ENCODE results near the gene UBE2S. TPM values are rescaled to one million over a fixed set of nuclear protein-coding genes. Genes with fewer than 3 reads are reported as not detected.
A peak's percentile ranks its signal among the peaks of the same experiment; 100 is the strongest.

UBE2S gene
- polyA plus RNA-seq, 3 donors = 16.1 to 40.9 (median 21.9) TPM

GRCh38 chr19:55441692-55442321 is 34.2 kb upstream of the UBE2S start:
- Histone ChIP-seq H3K9ac (ENCODE audit: insufficient read depth, low read length, poor library complexity, severe bottlenecking) (no peak overlapping the region), H3K4me3 (replicated peaks in 1 of 3; ENCODE audit: low read depth in 2 of 3, low read length in 3 of 3) (peak overlapping the region in 1 of 3 experiments; percentile 32), H3K4me2 (replicated peaks; ENCODE audit: extremely low read depth, low read length, poor library complexity, severe bottlenecking) (peak overlapping the region; percentile 44), H2AFZ (ENCODE audit: insufficient read depth, low read depth, low read length, poor library complexity, severe bottlenecking) (no peak overlapping the region), H3K27ac (ENCODE audit: low read depth in 1 of 2, low read length in 2 of 2) (no peak overlapping the region), H4K20me1 (ENCODE audit: insufficient read depth, low read length) (no peaks in the 10 kb centered on the region), H3K27me3 (ENCODE audit: control insufficient read depth in 2 of 2, insufficient read depth in 2 of 2, low read length in 2 of 2) (peaks cover 26 to 70% of the 10 kb centered on the region in 2 donors), H3K79me2 (ENCODE audit: insufficient read depth, low read length) (no peaks in the 10 kb centered on the region), H3K4me1 (ENCODE audit: control insufficient read depth in 1 of 2, insufficient read depth in 2 of 2, low read length in 2 of 2) (peaks cover 21 to 24% of the 10 kb centered on the region in 2 donors), H3K9me3 (replicated peaks in 1 of 2; ENCODE audit: control insufficient read depth in 1 of 2, insufficient read depth in 1 of 2, low read length in 2 of 2) (peaks cover 0 to 22% of the 10 kb centered on the region in 2 donors), H3K36me3 (replicated peaks in 1 of 2; ENCODE audit: control insufficient read depth in 1 of 2, insufficient read depth in 2 of 2, low read length in 2 of 2) (no peaks in the 10 kb centered on the region)
- Mint-ChIP-seq H3K27me3 (ENCODE audit: low read depth in 3 of 3) (peaks cover 44 to 83% (median 60%) of the 10 kb centered on the region in 3 donors), H3K9me3 (peaks cover 0 to 38% (median 13%) of the 10 kb centered on the region in 7 donors), H3K36me3 (peaks cover 5 to 12% of the 10 kb centered on the region in 2 donors), H3K27ac (no peak overlapping the region), H3K4me1 (peaks cover 21% of the 10 kb centered on the region), H3K4me3 (peak overlapping the region in 1 of 2 donors; percentile 92)
- intact Hi-C loops (cut with micrococcal nuclease) = no loop called here
- whole genome bisulfite sequencing (ENCODE audit: insufficient coverage) = 2% methylated on average over 33 of the region's 39 CpGs
- TF ChIP-seq, protein P1, sequence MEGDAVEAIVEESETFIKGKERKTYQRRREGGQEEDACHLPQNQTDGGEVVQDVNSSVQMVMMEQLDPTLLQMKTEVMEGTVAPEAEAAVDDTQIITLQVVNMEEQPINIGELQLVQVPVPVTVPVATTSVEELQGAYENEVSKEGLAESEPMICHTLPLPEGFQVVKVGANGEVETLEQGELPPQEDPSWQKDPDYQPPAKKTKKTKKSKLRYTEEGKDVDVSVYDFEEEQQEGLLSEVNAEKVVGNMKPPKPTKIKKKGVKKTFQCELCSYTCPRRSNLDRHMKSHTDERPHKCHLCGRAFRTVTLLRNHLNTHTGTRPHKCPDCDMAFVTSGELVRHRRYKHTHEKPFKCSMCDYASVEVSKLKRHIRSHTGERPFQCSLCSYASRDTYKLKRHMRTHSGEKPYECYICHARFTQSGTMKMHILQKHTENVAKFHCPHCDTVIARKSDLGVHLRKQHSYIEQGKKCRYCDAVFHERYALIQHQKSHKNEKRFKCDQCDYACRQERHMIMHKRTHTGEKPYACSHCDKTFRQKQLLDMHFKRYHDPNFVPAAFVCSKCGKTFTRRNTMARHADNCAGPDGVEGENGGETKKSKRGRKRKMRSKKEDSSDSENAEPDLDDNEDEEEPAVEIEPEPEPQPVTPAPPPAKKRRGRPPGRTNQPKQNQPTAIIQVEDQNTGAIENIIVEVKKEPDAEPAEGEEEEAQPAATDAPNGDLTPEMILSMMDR (IDR thresholded peaks at IDR 0.05) = no peak
- DNase-seq = no peak

- peak overlapping the region; percentile 44 for H3K4me2 ChIP-seq (replicated peaks; ENCODE audit: extremely low read depth, low read length, poor library complexity, severe bottlenecking)
Observed at GRCh38 chr19:55441319-55441691, 33.7 kb upstream of the UBE2S start.

More at GRCh38 chr19:55441319-55441691, 33.7 kb upstream of the UBE2S start:
- Mint-ChIP-seq H3K9me3 (peaks cover 0 to 38% (median 13%) of the 10 kb centered on the region in 7 donors), H3K27me3 (ENCODE audit: low read depth in 3 of 3) (peaks cover 48 to 83% (median 62%) of the 10 kb centered on the region in 3 donors), H3K4me3 (peak overlapping the region in 1 of 2 donors; percentile 92), H3K27ac (peak overlapping the region in 1 of 7 donors; percentile 62), H3K4me1 (peaks cover 21% of the 10 kb centered on the region), H3K36me3 (peaks cover 5 to 12% of the 10 kb centered on the region in 2 donors)
- Histone ChIP-seq H4K20me1 (ENCODE audit: insufficient read depth, low read length) (no peaks in the 10 kb centered on the region), H3K27me3 (ENCODE audit: control insufficient read depth in 2 of 2, insufficient read depth in 2 of 2, low read length in 2 of 2) (peaks cover 26 to 71% of the 10 kb centered on the region in 2 donors), H3K79me2 (ENCODE audit: insufficient read depth, low read length) (no peaks in the 10 kb centered on the region), H3K36me3 (replicated peaks in 1 of 2; ENCODE audit: control insufficient read depth in 1 of 2, insufficient read depth in 2 of 2, low read length in 2 of 2) (no peaks in the 10 kb centered on the region), H3K9me3 (replicated peaks in 1 of 2; ENCODE audit: control insufficient read depth in 1 of 2, insufficient read depth in 1 of 2, low read length in 2 of 2) (peaks cover 0 to 22% of the 10 kb centered on the region in 2 donors), H3K27ac (ENCODE audit: low read depth in 1 of 2, low read length in 2 of 2) (no peak overlapping the region), H2AFZ (ENCODE audit: insufficient read depth, low read depth, low read length, poor library complexity, severe bottlenecking) (no peak overlapping the region), H3K4me1 (ENCODE audit: control insufficient read depth in 1 of 2, insufficient read depth in 2 of 2, low read length in 2 of 2) (peaks cover 21 to 24% of the 10 kb centered on the region in 2 donors), H3K9ac (ENCODE audit: insufficient read depth, low read length, poor library complexity, severe bottlenecking) (no peak overlapping the region), H3K4me3 (replicated peaks in 1 of 3; ENCODE audit: low read depth in 2 of 3, low read length in 3 of 3) (peak overlapping the region in 1 of 3 experiments; percentile 32)
- intact Hi-C loops (cut with micrococcal nuclease) = no loop called here
- TF ChIP-seq, protein P1 (IDR thresholded peaks at IDR 0.05) = no peak
- peak in 2 of 3 donors; percentile 19 to 37 for DNase-seq
- 2% methylated on average over 21 of the region's 21 CpGs for WGBS (ENCODE audit: insufficient coverage)

All from CD14-positive monocyte (primary cell).